Hematopoietic multipotent progenitor cell treated with erythropoietin and hydrocortisone succinate and interleukin-3 and kit ligand, for 15 days (in vitro differentiated cells): Measurements from ENCODE around the gene TMEM150C.

Experiments
- DNase-seq: peaks from one replicate; pipeline ENCODE4 v3.0.0-alpha.2; 2015; ENCODE audit warnings: low spot score

Gene TMEM150C

GRCh38 chr4:82561786-82562563 is at the start of gene TMEM150C:
TMEM150C (minus strand) TSS chr4:82561988; CDS start chr4:82504657, 57,331 bp downstream.
- no peak for DNase-seq

GRCh38 chr4:82611527-82611926 is 49.7 kb upstream of the TMEM150C start:
- DNase-seq: no peak

DNA sequence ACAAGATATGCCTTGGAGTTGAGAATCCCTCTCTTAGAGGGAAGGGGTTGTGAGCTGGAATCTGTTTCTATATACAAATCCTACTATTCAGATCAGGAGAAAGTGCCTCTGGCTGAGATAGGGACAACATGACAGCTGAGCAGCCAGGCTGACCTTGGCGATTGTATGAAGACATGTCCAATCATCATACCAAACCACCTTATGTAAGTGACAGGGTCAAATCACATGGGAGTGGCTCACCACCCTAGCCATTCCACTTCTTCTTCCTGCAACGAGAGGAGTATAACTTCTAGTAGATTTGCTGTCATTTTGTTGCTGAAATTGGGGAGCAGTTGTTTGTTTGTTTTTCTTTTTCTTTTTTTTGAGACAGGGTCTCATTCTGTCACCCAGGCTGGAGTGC is 48.3 kb upstream of the TMEM150C start:
- no peak for DNase-seq

GRCh38 chr4:82606622-82607021 is 44.8 kb upstream of the TMEM150C start:
- no peak for DNase-seq

DNA sequence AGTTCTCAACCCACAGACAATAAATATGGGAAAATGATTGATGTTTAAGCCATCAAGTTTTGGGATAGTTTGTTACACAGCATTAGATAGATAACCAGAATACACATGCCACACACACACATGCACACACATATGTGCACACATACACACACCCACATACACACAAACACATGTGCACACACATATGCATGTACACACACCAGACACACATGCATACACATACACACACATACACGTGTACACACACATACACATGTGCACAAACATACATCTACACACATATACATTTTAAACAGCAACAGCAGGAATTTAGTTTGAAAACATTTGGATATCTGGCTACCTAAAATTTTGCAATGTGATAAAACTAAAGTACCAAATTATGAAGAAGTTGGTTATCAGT is 42.7 kb upstream of the TMEM150C start:
- no peak for DNase-seq

DNA sequence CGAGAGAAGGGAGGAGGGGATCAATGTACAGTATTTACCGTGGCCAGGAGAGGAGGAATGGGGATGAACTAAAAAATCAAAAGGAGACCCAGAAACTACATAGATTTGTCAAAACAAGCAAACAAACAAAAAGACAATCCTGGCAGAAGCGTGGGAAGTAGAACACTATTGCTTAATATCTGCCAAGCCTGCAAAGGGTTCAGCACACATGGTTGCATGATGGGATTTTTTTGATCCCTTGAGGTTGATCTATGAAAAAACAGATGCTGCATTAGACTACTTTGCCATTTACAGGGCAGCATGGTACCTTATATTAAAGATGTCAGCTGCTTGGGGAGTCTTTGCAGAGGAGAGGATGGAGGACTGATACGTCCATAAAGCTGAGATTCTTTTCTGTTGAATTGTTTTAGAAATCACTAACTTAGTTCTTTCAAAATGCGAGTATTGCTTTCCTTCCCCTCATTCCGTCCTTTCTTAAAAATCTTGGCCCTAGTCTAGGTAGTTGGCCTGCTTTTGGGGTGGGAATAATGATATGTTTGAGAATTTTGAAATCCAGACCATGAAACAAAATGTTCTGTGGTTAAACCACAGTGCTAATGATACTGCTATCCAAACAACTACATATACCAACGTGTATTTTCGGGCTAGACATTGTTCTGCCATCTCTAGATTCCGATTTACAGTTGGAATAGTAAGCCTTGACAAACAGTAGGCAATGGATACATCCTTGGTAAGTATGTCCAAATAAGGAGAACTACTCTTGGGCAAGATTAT is 39.6 kb upstream of the TMEM150C start:
- DNase-seq: no peak

DNA sequence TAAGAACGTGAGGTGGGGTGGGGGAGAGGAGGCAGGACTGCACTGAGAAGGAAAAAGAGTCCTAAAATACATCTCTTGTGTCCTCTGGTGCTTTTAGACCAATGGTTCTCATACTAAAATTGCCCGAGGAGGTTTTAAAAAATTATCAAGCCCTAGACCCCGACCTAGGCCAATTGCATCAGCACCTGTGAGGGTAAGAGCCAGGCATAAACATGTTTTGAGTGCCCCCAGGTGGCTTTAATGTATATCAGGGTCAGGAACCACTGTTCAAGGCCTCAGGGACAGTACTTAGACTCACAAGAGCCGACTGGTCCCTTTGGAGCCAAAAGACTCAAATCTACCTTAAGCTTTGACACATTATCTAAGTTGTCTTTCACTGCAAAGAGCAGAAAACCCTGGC is 37.5 kb upstream of the TMEM150C start:
- DNase-seq: no peak

DNA sequence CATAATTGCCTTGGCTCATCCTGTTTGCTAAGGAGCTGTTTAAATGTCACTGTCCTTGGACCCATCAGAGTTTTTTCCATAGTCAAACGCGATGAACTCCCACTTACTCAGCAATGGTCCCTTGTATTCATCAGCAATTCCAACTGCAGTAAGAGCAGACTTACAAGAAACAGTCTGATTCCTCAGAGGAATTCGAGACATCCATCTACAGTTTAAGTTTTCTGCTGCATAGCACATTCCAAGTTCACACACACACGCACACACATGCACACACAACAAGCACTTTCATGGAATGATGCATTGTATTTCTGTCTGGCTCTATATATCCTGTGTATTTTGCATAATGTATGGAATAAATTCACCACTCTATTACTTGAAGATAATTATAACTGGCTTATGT is 32.7 kb upstream of the TMEM150C start:
- no peak for DNase-seq

GRCh38 chr4:82593411-82593810 is 31.6 kb upstream of the TMEM150C start:
- DNase-seq: no peak

DNA sequence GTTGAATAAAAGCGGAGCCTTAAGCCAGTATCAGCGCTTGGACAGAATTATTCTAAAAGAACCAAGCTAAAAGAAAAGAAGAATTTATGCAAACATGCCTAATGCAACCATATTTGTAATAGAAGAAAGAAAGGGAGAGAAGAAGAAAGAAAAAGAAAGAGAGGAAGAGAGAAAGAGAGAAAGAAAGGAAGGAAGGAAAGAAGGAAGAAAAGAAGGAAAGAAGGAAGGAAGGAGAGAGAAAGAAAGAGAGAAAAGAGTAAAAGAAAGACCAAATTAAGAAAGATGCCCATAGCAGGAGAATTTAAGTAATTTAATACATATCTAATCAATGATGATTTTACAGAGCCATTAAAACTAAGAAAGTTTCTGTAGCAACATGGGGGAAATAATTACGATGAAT is 30.9 kb upstream of the TMEM150C start:
- no peak for DNase-seq

DNA sequence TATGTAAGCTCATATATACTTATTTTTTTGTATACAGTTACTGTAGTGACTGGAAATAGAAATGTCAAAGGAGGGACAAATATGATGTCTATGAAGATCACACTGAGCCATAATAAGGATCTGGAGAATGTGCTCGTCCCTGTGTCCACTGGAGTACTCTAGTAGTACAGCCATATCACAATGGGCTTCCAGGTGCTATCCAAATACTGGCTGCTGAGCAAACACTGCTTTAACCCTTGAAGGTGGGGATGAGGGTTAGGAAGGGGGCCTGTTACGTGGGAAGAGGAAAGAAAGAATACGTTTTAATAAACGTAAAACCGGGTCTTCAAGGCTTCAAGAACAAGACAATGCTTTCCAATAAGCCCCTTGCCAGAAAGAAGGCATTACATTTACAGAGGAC is 29.8 kb upstream of the TMEM150C start:
- no peak for DNase-seq

DNA sequence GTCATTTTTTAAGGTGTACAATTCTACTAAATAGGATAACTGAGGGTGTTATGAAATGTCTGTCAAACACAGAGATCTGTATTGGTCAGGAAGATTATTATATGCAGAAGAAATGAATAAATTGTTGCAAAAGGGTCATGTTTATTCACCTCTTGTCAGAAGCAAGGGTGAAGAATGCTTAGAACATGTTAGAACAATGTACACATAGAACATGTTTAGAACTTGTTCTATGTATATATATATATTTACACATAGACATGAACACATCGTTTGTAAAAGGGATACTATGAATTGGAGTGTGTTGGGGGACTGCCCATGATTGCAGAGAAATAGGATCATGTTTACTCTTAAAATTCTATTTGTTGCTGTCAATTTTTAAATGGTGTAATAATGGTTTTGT is 28.0 kb upstream of the TMEM150C start:
- no peak for DNase-seq

DNA sequence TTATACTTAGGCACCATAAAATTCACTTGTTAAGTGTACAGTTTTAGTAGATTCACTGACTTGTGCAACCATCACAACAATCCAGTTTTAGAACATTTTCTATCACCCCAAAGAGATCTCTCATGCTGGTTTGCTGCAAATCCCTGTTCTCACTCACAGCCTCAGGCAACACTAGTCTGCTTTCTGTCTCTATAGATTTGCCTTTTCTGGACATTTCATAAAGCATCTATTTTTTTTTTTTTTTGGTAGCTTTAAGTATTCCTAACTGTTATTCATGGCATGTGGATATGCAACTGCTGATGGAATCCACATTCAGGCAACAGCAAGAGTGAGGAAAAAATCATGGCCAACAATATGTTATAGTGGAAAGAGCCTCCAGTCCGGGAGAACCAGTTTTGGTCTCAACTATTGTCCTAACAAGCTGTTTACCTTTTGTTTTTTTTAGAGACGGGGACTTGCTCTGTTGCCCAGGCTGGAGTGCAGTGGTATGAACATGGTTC is 27.0 kb upstream of the TMEM150C start:
- no peak for DNase-seq

GRCh38 chr4:82587826-82588540 is 26.2 kb upstream of the TMEM150C start:
- no peak for DNase-seq

DNA sequence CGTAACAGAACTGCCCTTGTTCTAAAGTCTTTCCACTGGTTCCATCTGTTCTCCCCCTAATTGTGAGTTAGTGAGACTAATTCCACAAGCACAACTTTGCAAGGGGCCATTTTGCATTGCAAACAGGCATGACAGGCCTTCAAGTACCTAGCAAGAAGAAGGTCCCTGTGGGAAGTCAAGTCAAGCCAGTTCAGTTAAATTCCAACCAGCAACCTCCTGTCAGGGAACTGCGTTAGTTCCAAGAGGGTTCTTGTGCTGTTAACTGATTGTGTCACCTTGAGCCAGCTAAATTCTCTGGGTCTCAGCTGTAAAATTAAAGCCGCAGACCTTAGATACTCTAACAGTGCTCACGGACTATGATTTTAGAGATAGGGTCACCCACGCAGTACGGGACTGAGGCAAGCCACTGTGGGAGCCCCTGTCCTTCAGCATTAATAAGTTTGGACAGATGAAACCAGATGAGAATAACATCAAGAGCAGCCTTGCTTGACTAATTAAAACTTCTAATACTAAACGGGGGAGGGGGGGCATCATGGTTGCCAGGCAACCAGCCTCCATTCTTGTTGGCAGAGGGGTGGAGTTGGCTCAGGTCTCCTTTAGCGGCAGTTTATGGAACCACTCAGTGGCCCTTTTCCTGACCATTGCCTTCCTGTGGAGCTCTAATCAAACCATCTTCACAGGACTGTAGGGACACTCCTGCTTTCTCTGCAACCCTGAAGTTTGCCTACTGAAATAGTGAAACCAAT is 24.1 kb upstream of the TMEM150C start:
- DNase-seq: no peak

GRCh38 chr4:82584931-82585330 is 23.1 kb upstream of the TMEM150C start:
- no peak for DNase-seq

- no peak for DNase-seq
These were observed 22.3 kb upstream of the TMEM150C start for GRCh38 chr4:82583897-82584587.

GRCh38 chr4:82579932-82580331 is 18.1 kb upstream of the TMEM150C start:
- DNase-seq: no peak

DNA sequence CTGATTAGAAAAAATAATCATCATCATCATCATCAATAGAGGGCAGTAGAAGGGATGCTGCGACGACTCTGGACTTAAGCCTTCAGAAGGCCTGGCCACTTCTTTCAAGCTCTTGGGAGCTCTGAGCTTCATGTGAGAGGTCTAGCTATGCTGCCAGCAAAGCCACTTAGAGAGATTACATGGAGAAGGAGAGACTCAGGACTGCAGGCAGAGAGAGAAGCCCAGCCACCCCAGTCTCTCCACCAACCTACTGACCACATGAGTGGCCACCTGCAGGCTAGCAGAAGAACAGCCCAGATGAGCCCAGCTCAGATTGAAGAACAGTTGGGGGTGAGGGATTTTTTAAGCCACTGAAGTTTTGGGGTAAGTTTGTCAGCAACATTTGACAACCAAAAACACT is 17.1 kb upstream of the TMEM150C start:
- DNase-seq: no peak

GRCh38 chr4:82577451-82577850 is 15.7 kb upstream of the TMEM150C start:
- no peak for DNase-seq

DNA sequence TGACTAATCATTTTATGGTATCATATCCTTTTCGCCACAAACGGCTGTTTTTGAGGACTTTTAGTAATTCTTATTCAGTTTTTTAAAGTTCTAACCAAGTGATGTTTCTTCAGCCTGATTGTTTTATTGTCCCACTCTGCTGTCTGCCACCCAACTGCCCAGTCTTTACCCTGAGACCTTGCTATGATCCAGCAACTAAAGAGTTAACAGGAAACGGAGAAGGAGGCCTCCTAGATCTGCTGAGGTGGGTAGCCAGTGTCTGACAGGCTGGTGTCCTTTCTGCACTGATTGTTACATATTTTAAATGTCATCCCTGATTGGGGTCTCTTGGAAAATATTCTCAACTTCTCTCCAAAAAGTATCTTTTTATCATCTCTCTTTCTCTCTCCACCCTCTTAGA is 7.9 kb upstream of the TMEM150C start:
- no peak for DNase-seq
